Adrenal gland (tissue), 12 donors: Measurements from ENCODE around the gene NAV2. TPM values are rescaled to one million over a fixed set of nuclear protein-coding genes. Genes with fewer than 3 reads are reported as not detected.

Experiments
- DNase-seq, 7 donors: peaks; one replicate each; pipeline ENCODE4 v3.0.0-alpha.2; 2019 to 2020
- H3K27ac ChIP-seq, 5 donors: fragments of 200-600 bp; sonication (generic) in 4 of 5; 1 replicate in 3 of 5; 2 replicates in 2 of 5; pipeline versions ENCODE4 v1.5.1 to v1.8.0; 2016 to 2020; ENCODE audit warnings: mild to moderate bottlenecking in 1 of 5
- H3K27me3 ChIP-seq: fragments of 200-600 bp; 2 replicates; pipeline ENCODE4 v1.8.0; 2021
- H3K36me3 ChIP-seq, 2 donors: fragments of 200-600 bp; replicated peaks in 1 of 2; 1 replicate in 1 of 2; 2 replicates in 1 of 2; pipeline versions ENCODE4 v1.5.1 to v1.8.0; 2018 to 2022
- H3K4me1 ChIP-seq, 2 donors: fragments of 200-600 bp; replicated peaks in 1 of 2; 1 replicate in 1 of 2; 2 replicates in 1 of 2; pipeline versions ENCODE4 v1.5.1 to v1.8.0; 2018 to 2021
- H3K4me3 ChIP-seq, 4 donors: fragments of 200-600 bp; sonication (generic) in 3 of 4; one replicate each; pipeline ENCODE4 v1.5.1; 2016 to 2018
- H3K9me3 ChIP-seq, 3 donors: fragments of 200-600 bp; sonication (generic) in 1 of 3; replicated peaks in 1 of 3; 1 replicate in 2 of 3; 2 replicates in 1 of 3; pipeline versions ENCODE4 v1.5.1 to v1.8.0; 2016 to 2021
- CTCF ChIP-seq, 6 experiments: fragments of 450-650 bp in 4 of 6; fragments of 200-600 bp in 2 of 6; sonication (generic) in 1 of 6; IDR thresholded peaks; 1 replicate in 5 of 6; 2 replicates in 1 of 6; pipeline versions ENCODE4 v1.5.1 to v1.8.0; 2016 to 2021; ENCODE audit warnings: antibody characterized with exemption in 6 of 6, mild to moderate bottlenecking in 2 of 6, moderate library complexity in 1 of 6
- POLR2A ChIP-seq, 2 donors: fragments of 450-650 bp; IDR thresholded peaks; one replicate each; pipeline ENCODE4 v1.6.1; 2017; ENCODE audit warnings: antibody characterized with exemption in 2 of 2, mild to moderate bottlenecking in 2 of 2, moderate library complexity in 1 of 2
- WGBS, 4 donors: extraction: QIAGEN DNeasy Blood & Tissue Kit in 2 of 4; methylation state at CpG; one replicate each; pipeline versions ENCODE4 v1.1.5 to v1.1.7; 2013 to 2017; 5-methylcytosine and 5-hydroxymethylcytosine counted together
- intact Hi-C, 2 donors: fragments of 100-400 bp; cut with DNase I; formaldehyde crosslinking; loops; one replicate each; pipeline versions ENCODE4 v1.14.1 to v1.15.0; 2022 to 2023
- polyA plus RNA-seq, 3 donors: library from polyadenylated mRNA; stranded (reverse); fragments of 200-250 nt in 2 of 3; fragments of 350-450 nt in 1 of 3; fragmentation: Illumina TruSeq in 1 of 3; extraction: RNeasy Lipid Tissue Mini Kit (QIAGEN cat#74804) in 1 of 3; gene quantifications; one replicate each; pipeline ENCODE4 v1.2.3, GENCODE V29; 2013 to 2014
- total RNA-seq, 9 donors: library from RNA; depleted of rRNA in 4 of 9; stranded (reverse); fragments of >200 nt in 4 of 9; fragments of 120-200 nt in 1 of 9; fragmentation: NEBNext Ultra II Directional in 1 of 9; extraction: Animal tissue kit (Norgen Biotek cat#: 25700) in 1 of 9; gene quantifications; one replicate each; pipeline versions ENCODE4 v1.1.0 to v1.2.4, GENCODE V29; 2013 to 2023
- donor health status: healthy with polysubstance abuse.
- donor health status: Bipolar disorder and iron deficiency.
- donor health status: DM: yes; HTN: yes; CAD: no.
- donor health status: DM: no; HTN: no; CAD: no.
- donor health status: DM: no; HTN: no; CAD: no.
- donor health status: DM: yes; HTN: yes; CAD: no.

The NAV2 gene
- total and polyA plus RNA-seq, 12 donors, result 1.6 to 9.2 (median 5.5) TPM

GRCh38 chr11:20013346-20014066 lies 300.9 kb downstream of the NAV2 start:
- Histone ChIP-seq H3K27me3 (no peaks in the 10 kb centered on the region), H3K9me3 (no peaks in the 10 kb centered on the region), H3K4me1 (no peaks in the 10 kb centered on the region), H3K4me3 (no peak overlapping the region), H3K27ac (no peak overlapping the region), H3K36me3 (no peaks in the 10 kb centered on the region)
- DNase-seq, result no peak
- TF ChIP-seq CTCF (IDR thresholded peaks at IDR 0.05), result no peak
- no peak for TF ChIP-seq POLR2A (IDR thresholded peaks at IDR 0.05)
- WGBS, 4 donors, result 75 to 84% (median 84%) methylated on average over 6 to 7 of the region's 7 CpGs
- intact Hi-C loops, result no loop called here

GRCh38 chr11:20014067-20014402 lies 301.4 kb downstream of the NAV2 start:
- 41 to 50% (median 45%) methylated on average over 2 of the region's 2 CpGs for whole genome bisulfite sequencing, 4 donors
- no peaks in the 10 kb centered on the region for H3K9me3 ChIP-seq
- no peak for TF ChIP-seq POLR2A (IDR thresholded peaks at IDR 0.05)
- no peak for TF ChIP-seq CTCF (IDR thresholded peaks at IDR 0.05)
- H3K27me3 ChIP-seq, result no peaks in the 10 kb centered on the region
- H3K27ac ChIP-seq, result no peak overlapping the region
- H3K4me1 ChIP-seq, result no peaks in the 10 kb centered on the region
- no peak for DNase-seq
- H3K36me3 ChIP-seq, result no peaks in the 10 kb centered on the region
- intact Hi-C loops, result no loop called here
- no peak overlapping the region for H3K4me3 ChIP-seq

GRCh38 chr11:20015101-20015500 lies 302.5 kb downstream of the NAV2 start:
- 61 to 73% (median 68%) methylated on average over 3 of the region's 3 CpGs for WGBS, 4 donors
- no peak for DNase-seq
- no peaks in the 10 kb centered on the region for H3K9me3 ChIP-seq
- intact Hi-C loops, result no loop called here
- no peaks in the 10 kb centered on the region for H3K4me1 ChIP-seq
- no peak for TF ChIP-seq CTCF (IDR thresholded peaks at IDR 0.05)
- no peak for TF ChIP-seq POLR2A (IDR thresholded peaks at IDR 0.05)
- H3K27ac ChIP-seq, result no peak overlapping the region
- no peaks in the 10 kb centered on the region for H3K27me3 ChIP-seq
- H3K36me3 ChIP-seq, result no peaks in the 10 kb centered on the region
- H3K4me3 ChIP-seq, result no peak overlapping the region

GRCh38 chr11:20015529-20016427 lies 303.1 kb downstream of the NAV2 start:
- no peaks in the 10 kb centered on the region for H3K4me1 ChIP-seq
- WGBS, 4 donors, result 63 to 75% (median 69%) methylated on average over 14 of the region's 14 CpGs
- intact Hi-C loops, result no loop called here
- H3K4me3 ChIP-seq, result no peak overlapping the region
- DNase-seq, result peak in 1 of 7 donors; percentile 31
- H3K27ac ChIP-seq, result no peak overlapping the region
- TF ChIP-seq CTCF (IDR thresholded peaks at IDR 0.05), result no peak
- TF ChIP-seq POLR2A (IDR thresholded peaks at IDR 0.05), result no peak
- H3K36me3 ChIP-seq, result no peaks in the 10 kb centered on the region
- no peaks in the 10 kb centered on the region for H3K27me3 ChIP-seq
- no peaks in the 10 kb centered on the region for H3K9me3 ChIP-seq
